ENCODE results near the gene ARHGEF39. TPM values are rescaled to one million over a fixed set of nuclear protein-coding genes. Genes with fewer than 3 reads are reported as not detected.

The ARHGEF39 gene
- total and polyA plus RNA-seq, 9 of the 15 experiments (the other 6 are each of a cell fraction or from before 2014, with no cell fraction given): 2.8 to 21.7 (median 12.9) TPM

- TF ChIP-seq STAT6 (CRISPR knock-in tag; IDR thresholded peaks at IDR 0.05): no peak
Observed at GRCh38 chr9:35669331-35670145, 4.5 kb upstream of the ARHGEF39 start (continued).

- intact Hi-C loops (cut with micrococcal nuclease) (loop anchor here (10.0 kb wide), 1 partner anchor 147 kb away; the partner anchor contains the start of genes HINT2 and SPAG8), in situ Hi-C loops (cut with MboI) (no loop called here)
- H3K79me2 ChIP-seq (ENCODE audit: control insufficient read depth, insufficient read depth, low read length): peaks cover 18% of the 10 kb centered on the region
- WGBS (ENCODE audit: insufficient coverage, low coverage, missing lambda C conversion rate): 81% methylated on average over 3 of the region's 3 CpGs
- ChIA-PET POLR2A (interaction anchor here (0.7 kb wide), 1 partner anchor 10 kb away, joined by 3 read pairs; the partner anchor contains the start of genes CCDC107 and RMRP), CTCF (ENCODE audit: low intra/inter-chr PET ratio) (no interaction called here)
- DNase-seq (ENCODE audit: extremely low read depth in 1 of 4, low spot score in 3 of 4) (no peak), ATAC-seq (no peak), FAIRE-seq (no peak)
- no peaks in the 10 kb centered on the region for H3K27me3 ChIP-seq (ENCODE audit: control insufficient read depth in 2 of 2, insufficient read depth in 2 of 2, low read length in 2 of 2)
- no peak overlapping the region for H3K4me3 ChIP-seq
- H3K9me1 ChIP-seq (ENCODE audit: control insufficient read depth, insufficient read depth, low read length): no peaks in the 10 kb centered on the region
- no peak for TF ChIP-seq USF2 (CRISPR knock-in tag; IDR thresholded peaks at IDR 0.05)
- peak in 1 of 3 experiments; percentile 30 for TF ChIP-seq YY1 (IDR thresholded peaks at IDR 0.05; ENCODE audit: borderline replicate concordance in 1 of 3, control insufficient read depth in 1 of 3, extremely low read depth in 1 of 3, insufficient read depth in 3 of 3, insufficient read length in 1 of 3, insufficient replicate concordance in 2 of 3, low read depth in 1 of 3, low read length in 2 of 3)
- peaks cover 7% of the 10 kb centered on the region; the same call in 1 of the 3 replicates for H3K36me3 ChIP-seq (ENCODE audit: control insufficient read depth, insufficient read depth, low read length)
- H4K20me1 ChIP-seq (replicated peaks; ENCODE audit: control insufficient read depth, insufficient read depth, low read length): no peaks in the 10 kb centered on the region
- H2AFZ ChIP-seq (ENCODE audit: low read depth, low read length): no peak overlapping the region
- H3K9me3 ChIP-seq (replicated peaks; ENCODE audit: control insufficient read depth, insufficient read depth, low read depth, low read length): no peaks in the 10 kb centered on the region
- no peak overlapping the region for H3K27ac ChIP-seq (ENCODE audit: extremely low read depth, low read depth, low read length)
- peaks cover 10 to 13% of the 10 kb centered on the region in 2 experiments for H3K4me1 ChIP-seq (replicated peaks in 1 of 2; ENCODE audit: control insufficient read depth in 2 of 2, insufficient read depth in 2 of 2, low read length in 2 of 2)
- no peak overlapping the region for H3K4me2 ChIP-seq (ENCODE audit: insufficient read depth, low read length)
- no peak overlapping the region for H3K9ac ChIP-seq (ENCODE audit: insufficient read depth in 1 of 2, low read depth in 2 of 2, low read length in 2 of 2)
- BruUV-seq (replicated peaks): no TSS peak
Observed at GRCh38 chr9:35667939-35668338, 2.9 kb upstream of the ARHGEF39 start.
